Cardiac fibroblast (primary cell): ENCODE data around the gene B4GALT4.

ENCODE experiments used
- DNase-seq, 2 donors: peaks; one replicate each; pipeline versions ENCODE4 v3.0.0 to v3.0.0-alpha.2; 2010; ENCODE audit warnings: low read depth in 2 of 2
- H3K4me3 ChIP-seq, 2 donors: replicated peaks in 1 of 2; 1 replicate in 1 of 2; 2 replicates in 1 of 2; pipeline ENCODE4 v1.5.1; 2011; ENCODE audit warnings: low read depth in 2 of 2, low read length in 2 of 2, mild to moderate bottlenecking in 2 of 2, moderate library complexity in 1 of 2
- TF ChIP-seq, protein P1 (sequence below): IDR thresholded peaks from one replicate; pipeline ENCODE4 v1.5.1; 2011; ENCODE audit warnings: low read depth, mild to moderate bottlenecking, low read length, inconsistent platforms

Gene B4GALT4

DNA sequence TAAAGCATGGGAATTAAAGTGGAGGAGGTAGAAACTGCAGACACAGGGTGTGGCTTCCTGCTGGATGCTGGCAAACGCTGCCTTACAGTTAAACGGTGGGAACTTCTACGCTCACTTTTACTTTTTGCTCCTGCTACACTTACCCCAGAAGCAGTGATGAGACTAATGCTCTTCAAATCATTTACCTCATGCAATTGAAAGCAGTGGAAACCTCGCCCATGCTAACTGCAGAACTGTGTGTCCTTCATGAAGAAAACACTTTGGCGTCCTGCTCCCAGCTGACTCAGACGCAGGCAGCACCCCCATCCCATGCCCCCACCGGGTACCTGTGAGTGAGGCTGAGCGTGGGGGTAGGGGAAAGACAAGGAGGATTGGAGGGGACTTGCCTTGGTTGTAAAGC is 35.5 kb downstream of the B4GALT4 start:
- TF ChIP-seq, protein P1, sequence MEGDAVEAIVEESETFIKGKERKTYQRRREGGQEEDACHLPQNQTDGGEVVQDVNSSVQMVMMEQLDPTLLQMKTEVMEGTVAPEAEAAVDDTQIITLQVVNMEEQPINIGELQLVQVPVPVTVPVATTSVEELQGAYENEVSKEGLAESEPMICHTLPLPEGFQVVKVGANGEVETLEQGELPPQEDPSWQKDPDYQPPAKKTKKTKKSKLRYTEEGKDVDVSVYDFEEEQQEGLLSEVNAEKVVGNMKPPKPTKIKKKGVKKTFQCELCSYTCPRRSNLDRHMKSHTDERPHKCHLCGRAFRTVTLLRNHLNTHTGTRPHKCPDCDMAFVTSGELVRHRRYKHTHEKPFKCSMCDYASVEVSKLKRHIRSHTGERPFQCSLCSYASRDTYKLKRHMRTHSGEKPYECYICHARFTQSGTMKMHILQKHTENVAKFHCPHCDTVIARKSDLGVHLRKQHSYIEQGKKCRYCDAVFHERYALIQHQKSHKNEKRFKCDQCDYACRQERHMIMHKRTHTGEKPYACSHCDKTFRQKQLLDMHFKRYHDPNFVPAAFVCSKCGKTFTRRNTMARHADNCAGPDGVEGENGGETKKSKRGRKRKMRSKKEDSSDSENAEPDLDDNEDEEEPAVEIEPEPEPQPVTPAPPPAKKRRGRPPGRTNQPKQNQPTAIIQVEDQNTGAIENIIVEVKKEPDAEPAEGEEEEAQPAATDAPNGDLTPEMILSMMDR, result no peak
- DNase-seq, result no peak
- no peak overlapping the region for H3K4me3 ChIP-seq

DNA sequence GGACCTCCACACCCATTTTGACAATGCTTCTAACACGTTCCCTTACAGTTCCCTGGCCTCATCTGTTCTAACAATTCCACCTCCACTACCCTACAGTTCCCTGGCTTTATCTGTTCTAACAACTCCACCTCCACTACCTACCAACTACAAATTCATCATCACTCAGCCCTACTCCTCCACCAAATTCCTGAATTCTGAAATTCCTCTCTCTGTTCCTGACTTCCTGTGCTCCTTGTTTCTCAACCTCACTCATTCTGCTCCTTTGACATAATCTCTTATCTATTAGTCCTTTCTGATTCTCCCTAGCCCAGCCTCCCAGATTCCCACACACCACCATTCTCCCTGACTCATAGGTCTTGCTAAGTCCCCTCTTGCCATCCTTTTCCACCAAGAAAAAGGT is 44.8 kb downstream of the B4GALT4 start:
- DNase-seq, result no peak
- TF ChIP-seq, protein P1, result no peak
- H3K4me3 ChIP-seq, result no peak overlapping the region

GRCh38 chr3:119195151-119195476 is 45.6 kb downstream of the B4GALT4 start:
- TF ChIP-seq, protein P1, result no peak
- DNase-seq, result no peak
- no peak overlapping the region for H3K4me3 ChIP-seq

DNA sequence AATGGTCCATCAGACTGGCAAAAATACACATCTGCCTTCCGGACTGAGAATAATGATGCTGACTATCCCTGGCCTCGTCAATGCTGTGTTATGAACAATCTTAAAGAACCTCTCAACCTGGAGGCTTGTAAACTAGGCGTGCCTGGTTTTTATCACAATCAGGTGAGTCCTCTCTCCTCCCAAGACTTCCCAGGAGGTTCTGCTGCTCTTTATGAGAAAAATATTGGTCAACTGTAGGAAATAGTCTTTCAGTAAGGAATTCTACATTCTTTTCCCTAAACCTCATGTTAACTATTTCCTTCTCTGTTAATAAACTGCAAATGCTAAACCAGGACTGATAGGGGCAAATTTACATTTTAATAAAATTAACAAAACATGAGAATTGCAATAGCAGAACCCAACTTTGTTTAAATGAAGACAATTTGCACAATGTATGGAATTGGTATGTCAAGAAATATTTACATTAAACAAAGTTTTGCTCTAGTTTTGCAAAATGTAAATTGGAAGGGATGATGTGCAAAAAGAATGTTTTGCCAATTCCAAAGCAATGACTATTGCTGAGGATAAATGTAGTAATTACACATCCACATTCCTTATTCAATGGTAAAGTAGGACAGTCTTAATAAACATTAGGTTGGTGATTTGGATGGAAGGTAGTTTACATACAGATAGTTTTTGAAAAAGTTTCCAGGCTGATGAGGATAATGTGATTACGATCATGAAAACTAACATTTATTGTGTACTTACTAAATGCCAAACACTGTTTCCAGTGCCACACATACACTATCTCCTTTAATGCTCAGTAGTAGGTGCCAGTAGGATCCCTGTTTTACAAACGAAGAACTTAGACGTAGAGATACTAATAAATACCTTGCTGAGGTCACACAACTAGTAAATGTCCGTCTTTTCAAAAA is 46.2 kb downstream of the B4GALT4 start:
- H3K4me3 ChIP-seq, result no peak overlapping the region
- DNase-seq, result peak in 1 of 2 donors; percentile 57
- TF ChIP-seq, protein P1, result no peak

DNA sequence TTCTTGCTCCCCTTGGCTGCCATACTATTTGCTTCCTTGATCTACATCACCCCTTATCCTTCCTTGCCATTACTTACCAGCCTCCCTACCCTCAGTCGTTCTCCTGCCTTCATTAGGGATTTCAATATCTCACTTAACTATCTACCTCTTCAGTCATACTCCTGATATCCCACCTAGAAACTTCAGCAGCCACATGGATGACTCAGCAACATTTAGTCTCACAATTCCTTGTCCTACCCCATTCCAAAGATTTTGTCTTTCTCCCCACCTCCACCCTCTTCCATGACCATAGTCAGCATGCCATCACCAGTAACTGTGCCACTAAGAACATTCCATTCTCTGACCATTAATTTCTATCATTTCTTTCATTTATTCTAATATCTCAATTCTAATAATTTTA is 48.9 kb downstream of the B4GALT4 start:
- DNase-seq, result no peak
- TF ChIP-seq, protein P1, result no peak
- no peak overlapping the region for H3K4me3 ChIP-seq

DNA sequence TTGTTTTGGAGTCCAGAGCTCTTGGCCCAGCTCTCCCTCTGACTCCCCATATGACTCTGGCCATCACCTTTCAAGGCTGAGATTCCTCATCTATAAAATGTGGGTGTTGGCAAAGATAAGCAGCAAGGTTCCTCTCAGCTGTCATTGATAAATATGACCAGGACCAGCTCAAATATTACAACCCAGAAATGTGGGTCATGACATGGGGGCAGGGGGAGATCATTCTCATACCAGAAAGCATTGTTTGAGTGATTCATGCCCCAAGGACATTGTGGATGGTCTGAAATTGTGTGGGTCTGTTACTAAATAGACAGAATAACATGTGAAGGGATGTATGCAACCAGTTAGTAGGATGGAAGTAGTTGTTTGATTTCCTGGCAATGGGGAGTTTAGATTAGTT is 53.4 kb downstream of the B4GALT4 start:
- DNase-seq, result no peak
- H3K4me3 ChIP-seq, result no peak overlapping the region
- TF ChIP-seq, protein P1, result no peak
